HG03520 (cell line): Measurements from ENCODE around the gene UBLCP1.
"Not testable (repeated sequence)": the region's sequence is repeated elsewhere in the genome, so short reads cannot be mapped to it uniquely, and the experiment has no call there.

Source experiments
- ATAC-seq: cut with Tn5 transposase; IDR thresholded peaks from one replicate; pipeline ENCODE4 v1.9.1; 2021; ENCODE audit warnings: mild to moderate bottlenecking, moderate library complexity; ENCODE audit not compliant: unreplicated experiment

Gene UBLCP1

DNA sequence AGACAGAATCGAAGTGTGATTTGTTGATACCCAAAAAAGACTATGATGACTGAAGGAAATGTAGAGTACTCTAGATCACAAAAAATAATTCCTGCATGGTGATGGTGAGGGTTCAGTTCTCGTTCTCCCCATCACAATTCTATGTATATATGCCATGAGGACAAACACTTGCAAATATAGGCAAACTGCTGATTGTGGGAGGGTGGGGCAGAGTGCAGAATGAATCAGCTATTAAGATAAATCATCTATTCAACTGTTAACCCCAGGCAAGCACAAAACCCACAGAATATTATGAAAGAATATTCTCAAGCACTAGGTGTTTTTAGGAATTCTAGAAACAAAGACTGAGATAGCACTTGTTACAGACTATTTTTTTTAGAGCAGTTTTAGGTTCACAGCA lies 13.9 kb upstream of the UBLCP1 start:
- no peak for ATAC-seq

DNA sequence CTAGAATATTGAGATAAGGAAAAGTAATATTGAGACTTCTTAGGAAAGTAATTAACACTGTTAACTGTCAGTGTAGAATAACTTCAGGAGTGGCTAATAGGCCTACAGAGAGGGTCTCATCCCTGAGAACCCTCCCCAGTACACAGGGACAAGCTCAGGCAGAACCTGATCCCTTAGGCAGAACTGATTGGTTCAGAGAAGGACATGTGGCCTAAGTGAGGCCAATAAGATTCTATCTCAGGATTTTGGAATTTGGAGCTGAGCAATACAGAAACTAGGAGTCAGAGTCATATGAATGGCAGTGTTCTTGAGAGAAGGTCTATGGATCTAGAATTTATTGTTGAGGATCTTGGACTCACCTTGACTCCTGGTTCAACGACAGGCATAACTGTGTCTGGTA lies 10.9 kb upstream of the UBLCP1 start:
- ATAC-seq, result no peak

DNA sequence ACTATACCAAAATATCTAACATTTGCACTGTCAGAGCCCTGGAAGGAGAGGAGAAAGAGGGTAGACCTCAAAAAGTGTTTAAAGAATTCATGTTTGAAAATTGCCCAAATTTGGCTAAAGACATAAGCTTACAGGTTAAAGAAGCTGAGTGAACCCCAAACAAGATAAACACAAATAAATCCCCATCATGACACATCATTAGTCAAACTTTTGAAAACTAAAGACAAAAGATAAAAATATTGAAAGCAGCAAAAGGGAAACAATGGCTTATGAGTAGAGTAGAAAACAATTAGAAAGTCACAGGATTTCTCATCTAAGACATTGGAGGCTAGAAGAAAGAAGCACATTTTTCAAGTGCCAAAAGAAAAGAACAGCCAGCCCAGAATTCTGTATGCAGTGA lies 6.1 kb upstream of the UBLCP1 start:
- no peak for ATAC-seq

DNA sequence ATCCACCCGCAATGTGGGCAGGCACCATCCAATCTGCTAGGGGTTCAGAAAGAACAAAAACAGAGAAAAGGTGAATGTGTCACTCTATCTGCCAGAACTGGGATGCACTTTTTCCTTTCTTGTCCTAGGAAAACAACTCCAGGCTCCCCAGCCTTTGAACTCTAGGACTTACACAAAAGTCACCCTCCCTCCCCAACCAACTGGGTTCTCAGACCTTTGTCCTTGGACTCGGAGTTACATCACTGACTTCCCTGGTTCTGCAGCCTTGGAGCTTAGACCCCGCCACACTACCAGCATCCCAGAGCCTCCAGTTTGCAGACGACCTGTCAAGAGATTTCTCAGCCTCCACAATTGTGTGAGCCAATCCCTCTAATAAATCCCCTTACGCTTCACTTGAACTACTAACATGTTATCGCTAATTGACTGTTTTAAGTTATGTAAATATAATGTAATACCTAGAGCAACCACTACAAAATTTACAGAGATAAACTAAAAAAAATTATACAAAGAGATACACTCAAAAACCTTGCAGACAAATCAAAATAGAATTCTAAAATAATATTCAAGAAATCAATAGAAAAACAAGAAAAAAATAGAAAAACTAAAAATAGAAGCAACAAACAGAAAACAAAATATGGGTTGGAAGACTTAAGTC lies 5.3 kb upstream of the UBLCP1 start:
- ATAC-seq, result no peak

DNA sequence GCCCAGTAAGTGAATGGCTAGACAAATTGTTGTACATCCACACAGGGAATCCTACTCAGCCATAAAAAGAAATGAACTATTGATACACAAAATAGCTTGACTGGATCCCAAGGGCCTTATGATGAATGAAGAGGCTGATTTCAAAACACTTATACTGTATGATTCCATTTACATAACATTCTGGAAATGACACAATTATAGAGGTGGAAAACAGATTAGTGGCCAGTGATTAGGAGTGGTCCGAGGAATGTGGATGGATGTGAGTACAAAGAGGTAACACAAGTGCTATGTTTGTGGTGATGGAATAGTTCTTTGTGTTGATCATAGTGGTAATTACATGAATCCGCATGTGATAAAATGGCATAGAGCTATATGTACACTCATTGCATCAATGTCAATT lies 4.7 kb upstream of the UBLCP1 start:
- no peak for ATAC-seq

DNA sequence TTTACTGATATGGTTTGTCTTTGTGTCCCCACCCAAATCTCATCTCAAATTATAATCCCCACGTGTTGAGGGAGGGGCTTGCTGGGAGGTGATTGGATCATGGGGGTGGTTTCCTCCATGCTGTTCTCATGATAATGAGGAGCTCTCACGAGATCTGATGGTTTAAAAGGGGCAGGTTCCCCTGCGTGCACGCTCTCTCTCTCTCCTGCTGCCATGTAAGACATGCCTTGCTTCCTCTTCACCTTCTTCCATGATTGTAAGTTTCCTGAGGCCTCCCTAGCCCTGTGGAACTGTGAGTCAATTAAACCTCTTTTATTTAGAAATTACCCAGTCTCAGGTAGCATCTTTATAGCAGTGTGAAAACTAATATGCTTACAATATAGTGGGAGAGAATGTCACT lies 2.9 kb upstream of the UBLCP1 start:
- ATAC-seq, result not testable (repeated sequence)

DNA sequence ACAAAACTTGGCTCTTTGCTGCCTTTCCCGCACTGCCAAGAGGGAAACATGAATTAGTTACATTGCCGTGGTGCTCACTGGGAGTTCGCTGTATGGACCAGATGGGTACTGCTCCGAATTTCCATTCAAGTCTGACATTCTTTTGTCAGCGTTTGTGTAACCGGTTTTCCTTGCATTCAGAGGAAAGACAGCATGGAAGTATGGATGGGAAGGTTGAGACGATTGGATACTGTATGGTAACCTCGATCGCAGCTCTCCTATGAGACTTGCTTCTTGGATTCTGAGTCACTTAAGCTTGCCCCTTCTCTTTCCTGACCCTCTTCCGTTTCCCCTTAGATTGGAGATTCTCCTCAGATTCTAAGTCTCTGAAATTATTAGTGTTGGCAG lies 625 bp upstream of the UBLCP1 start:
- ATAC-seq, result no peak

DNA sequence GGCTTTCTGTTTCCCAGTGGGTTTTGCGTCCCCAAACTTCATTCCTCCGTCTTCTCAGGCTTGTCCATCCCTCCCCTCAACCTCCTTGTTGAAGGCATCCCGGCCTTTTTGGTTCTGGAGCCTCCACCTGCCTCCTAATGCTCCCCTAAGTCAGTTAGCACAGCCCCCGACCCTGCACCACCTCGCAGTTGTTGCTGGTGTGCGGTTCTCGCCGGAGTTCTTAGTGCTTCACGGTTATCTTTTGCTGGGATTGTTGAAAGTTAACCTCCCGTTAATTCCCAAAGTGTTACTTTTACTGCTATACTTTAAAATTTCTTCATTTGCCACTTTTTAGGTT lies 447 bp downstream of the UBLCP1 start:
- peak; percentile 10 for ATAC-seq

DNA sequence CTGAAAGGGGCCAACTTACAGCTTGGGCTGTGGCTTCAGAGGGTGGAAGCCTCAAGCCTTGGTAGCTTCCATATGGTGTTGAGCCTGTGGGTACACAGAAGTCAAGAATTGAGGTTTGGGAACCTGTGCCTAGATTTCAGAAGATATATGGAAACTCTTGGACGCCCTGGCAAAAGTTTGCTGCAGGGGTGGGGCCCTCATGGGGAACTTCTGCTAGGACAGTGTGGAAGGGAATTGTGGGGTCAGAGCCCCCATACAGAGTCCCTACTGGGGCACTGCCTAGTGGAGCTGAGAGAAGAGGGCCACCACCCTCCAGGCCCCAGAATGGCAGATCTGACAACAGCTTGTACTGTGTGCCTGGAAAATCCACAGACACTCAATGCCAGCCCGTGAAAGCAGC lies 3.7 kb downstream of the UBLCP1 start:
- ATAC-seq, result not testable (repeated sequence)

DNA sequence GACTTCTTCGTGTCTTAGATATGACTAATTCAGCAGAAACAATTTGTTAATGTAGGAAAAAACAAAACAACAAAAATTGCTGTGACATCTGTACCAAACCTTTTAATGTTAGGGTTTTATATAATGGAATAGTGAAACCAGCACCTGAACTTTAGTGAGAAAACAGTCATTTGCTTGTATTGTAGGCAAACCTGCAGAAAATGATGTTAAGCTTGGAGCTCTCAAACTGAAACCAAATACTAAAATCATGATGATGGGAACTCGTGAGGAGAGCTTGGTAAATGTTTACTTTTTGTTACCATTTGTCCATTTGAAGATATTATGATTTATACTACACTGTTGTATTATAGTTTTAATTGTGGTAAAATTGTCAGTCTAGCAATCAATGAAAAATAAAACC lies 6.6 kb downstream of the UBLCP1 start:
- no peak for ATAC-seq

DNA sequence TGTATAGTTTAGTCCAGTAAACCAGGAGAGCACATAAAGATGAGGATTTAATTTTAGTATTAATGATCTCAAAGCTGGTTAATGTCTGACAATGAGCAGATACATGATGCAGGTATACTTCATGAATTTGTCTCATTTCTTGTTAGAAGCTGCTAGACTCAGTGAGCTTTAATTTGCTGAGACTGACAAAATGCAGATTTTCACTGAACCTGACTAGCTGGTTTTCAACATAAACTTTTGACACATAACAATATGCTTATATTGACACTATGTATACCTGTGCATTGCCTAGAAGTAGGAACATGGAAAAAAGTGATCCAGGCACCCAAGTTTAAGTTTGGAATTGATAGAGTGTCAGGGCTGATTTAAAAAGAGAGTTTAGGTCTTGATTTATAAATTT lies 10.8 kb downstream of the UBLCP1 start:
- no peak for ATAC-seq

DNA sequence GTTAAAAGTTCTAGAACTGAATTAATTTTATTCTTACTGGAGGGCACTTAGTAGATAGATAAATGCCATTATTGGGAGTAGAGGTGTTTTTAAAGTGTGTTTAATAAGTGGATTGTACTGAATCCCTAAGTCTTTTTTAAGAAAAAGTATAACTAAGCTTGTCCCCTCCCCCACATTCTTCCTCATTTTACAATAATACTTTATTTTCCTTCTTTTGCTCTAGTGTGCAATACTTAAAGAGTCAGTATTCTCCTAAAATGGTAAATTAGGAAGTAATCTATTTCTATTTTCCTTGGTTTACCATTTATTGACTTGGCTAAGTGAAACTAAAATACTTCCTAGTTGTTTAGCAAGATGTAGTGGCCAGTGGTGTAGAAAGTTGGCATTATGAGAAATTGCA lies 11.6 kb downstream of the UBLCP1 start:
- no peak for ATAC-seq

DNA sequence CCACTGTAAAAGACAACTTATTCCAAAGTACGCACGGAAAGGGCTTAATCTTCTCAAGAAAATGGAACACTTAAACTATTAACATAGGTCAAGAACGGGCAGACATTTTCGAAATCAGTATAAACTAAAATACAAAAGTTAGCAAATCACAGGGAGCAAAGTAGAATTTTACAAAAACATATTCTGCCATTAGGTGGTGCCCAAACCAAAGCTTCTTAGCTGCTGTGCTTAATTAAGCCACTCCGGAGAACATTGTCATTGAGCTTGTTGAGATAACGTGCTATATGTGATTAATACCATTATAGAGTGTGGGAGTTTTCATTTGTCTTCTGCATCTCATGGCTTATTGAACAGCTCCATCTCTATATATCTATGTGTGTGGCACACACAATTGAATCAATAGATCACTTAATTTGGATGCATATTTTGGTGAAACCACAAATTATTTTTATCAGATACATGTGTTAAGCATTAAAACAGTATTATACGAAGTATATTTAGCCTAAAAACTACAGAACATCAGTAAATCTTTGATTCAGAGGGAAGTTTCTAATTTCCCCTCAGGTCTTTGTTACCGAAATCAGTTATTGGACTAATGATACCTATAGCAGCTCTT lies 23.4 kb downstream of the UBLCP1 start:
- ATAC-seq, result no peak

DNA sequence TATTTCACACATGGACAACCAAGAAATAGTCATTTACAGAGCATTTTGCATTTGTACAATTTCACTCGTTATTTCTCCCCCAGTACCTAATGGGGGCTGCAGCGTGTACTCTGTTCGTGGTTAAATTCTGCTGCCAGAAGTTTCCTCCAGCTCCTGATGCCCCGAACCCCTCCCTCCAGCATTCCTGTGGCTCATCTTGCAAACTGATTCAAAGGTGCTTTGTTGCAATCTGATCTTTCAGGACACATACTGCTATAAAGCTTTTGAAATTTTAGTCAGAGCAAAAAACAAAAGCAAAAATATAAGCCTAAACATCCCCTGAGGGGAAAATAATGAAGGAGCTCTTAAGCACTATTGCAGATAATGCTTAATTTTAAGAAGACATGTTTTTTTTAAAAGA lies 27.7 kb downstream of the UBLCP1 start:
- no peak for ATAC-seq

DNA sequence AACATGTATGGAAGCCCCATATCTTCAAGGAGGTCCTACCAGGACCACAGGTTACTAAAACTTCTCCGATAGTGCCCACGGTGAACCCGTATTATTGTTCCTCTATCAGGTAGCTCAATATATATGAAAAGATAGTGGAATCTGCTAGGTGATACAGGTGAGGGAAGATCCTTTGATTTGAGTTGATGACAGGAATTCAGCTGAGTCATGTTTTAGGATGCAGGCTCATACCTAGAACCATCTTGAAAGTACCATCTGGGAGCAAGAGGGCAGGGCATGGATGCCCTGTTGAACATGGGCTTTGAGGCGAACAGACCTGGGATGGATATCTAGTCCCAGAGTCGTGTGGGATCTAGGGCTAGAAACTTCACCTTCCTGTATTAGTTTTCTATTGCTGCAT lies 31.8 kb downstream of the UBLCP1 start:
- ATAC-seq, result no peak

DNA sequence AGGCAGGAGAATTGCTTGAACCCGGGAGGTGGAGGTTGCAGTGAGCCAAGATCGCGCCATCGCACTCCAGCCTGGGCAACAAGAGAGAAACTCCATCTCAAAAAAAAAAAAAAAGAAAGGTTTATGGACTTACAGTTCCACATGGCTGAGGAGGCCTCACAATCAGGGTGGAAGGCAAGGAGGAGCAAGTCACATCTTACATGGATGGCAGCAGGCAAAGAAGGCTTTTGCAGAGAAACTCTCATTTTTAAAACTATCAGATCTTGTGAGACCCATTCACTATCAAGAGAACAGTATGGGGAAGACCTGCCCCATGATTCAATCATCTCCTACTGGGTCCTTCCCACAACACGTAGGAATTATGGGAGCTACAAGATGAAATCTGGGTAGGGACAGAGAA lies 34.2 kb downstream of the UBLCP1 start:
- ATAC-seq, result not testable (repeated sequence)

DNA sequence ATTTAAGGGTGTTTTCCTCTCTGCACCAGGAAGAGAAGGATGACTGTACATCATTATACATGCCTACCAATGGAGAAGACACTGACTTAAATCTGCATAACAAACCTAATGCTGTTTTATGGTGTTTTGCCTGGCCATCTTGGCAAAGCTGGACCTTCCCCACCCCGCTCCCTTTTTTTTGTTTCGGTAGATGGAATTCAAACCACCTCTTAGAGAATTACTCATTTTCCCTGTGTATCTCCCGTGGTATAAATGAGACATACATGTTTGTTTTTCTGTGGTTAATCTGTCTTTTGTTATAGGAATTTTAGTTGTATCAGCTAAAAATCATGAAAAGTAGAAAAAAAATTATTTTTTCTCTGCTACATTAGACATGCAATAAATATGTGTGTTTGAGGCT lies 38.4 kb downstream of the UBLCP1 start:
- ATAC-seq, result no peak

DNA sequence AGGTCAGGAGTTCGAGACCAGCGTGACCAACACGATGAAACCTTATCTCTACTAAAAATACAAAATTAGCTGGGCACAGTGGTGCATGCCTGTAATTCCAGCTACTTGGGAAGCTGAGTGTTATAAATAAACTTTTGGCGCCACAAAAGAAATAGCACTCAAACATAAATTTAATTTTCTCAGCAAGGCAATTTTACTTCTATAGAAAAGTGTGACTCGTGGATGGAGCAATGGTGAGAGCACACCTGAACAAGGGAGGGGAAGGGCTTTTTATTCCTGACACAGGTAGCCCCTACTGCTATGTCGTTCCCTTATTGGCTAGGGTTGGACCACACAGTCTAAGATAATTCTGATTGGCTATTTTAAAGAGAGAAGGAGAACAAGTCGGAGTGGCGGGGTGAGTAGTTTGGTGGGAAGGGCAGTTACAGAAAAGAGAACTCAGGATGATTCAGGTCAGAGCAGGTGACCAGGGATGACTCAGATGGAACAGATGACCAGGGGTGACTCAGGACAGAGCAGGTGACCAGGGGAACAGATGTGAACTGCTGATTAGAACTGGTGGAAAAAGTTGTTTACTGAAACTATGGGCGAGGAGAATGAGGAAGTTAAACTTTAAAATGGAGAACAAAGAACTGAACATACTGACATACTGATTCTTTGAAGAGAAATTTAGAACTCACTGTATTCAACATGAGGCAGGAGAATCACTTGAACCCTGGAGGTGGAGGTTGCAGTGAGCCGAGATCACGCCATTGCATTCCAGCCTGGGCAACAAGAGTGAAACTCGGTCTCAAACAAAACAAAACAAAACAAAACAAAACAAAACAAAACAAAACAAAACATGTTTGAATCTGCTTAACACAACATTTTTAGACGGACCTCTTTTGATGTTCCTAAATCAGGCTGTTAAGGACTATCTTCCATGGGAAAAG lies 39.1 kb downstream of the UBLCP1 start:
- not testable (repeated sequence) for ATAC-seq

DNA sequence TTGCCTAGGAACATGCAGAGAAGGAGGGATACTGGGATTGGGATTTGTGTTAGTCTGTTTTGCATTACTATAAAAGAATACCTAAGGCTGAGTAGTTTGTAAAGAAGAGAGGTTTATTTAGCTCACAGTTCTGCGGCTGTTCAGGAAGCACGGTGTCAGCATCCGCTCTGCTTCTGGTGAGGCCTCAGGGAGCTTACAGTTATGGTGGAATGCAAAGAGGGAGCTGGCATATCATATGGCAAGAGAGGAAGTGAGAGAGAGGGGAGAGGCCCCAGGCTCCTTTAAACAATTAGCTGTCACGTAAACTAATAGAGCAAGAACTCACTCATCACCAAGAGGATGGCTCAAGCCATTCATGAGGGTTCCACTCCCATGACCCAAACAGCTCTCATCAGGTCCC lies 40.2 kb downstream of the UBLCP1 start:
- no peak for ATAC-seq

DNA sequence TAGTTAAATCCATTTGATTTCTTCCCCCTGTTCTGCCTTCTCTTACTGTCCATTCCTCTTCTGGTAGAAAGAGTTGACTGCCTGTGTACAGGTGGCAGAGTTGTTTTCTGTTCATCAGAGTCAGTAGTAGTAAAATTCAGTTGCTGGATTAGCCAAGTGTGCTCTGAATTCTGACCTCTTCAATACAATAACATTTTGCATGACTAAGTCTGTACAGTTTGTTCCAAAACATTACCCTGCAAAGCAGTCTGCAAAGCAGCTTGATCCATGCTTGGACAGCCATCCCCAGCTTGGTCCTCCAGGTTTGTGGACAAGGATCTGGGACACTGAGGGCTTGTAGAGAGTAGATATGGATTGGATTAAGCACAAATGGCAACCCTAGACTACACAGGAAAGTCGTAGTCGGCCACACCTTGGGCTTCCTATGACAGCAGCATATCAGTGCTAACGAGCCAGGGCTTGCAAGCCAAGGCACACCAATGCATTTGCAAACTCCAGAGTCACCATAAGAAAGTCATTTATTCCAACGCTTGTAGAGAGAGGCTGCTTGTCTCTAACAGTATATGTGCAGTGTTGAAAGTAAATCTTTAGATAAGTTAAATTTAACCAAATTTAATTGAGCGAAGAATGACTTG lies 42.0 kb downstream of the UBLCP1 start:
- ATAC-seq, result no peak

DNA sequence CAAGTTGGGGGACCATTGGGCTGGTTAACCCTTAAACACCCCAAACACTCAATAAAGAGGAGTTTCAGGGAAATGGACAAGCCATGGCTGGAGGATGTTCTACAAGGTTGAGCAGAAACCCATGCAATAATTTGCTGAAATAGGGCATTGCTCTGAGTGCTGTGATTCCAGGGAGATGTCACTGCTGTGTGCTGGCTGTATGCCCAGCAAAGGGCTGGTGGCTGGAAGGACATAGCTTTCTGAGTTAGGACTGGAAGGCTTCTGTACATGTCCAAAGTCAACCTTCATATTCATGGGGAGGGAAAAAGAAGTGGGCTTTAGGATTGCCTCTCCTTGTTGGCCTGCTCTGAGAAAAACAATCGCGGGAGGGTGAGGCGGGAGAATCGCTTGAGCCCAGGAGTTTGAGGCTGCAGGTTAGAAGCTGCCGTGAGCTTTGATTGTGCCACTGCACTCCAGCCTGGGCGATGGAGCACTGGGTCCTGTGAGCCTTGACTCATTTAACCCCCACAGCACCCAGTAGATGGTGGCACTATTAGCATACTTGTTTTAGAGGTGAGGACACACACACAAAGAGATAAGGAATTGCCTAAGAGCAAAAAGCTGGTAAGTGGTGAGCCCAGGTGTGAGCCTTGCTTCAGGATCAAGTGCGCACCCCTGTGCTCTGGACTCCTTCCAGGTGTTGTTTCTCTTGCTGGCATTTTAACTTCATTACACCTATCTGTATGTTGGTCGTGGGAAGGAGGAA lies 46.8 kb downstream of the UBLCP1 start:
- no peak for ATAC-seq
